Occipital lobe (tissue), 2 donors: ENCODE results near the gene PAX9. TPM values are rescaled to one million over a fixed set of nuclear protein-coding genes. Genes with fewer than 3 reads are reported as not detected.
"Not testable (repeated sequence)": the region's sequence is repeated elsewhere in the genome, so short reads cannot be mapped to it uniquely, and the experiment has no call there.

ENCODE experiments used
- DNase-seq: peaks from one replicate; lab custom pipeline; 2025; lab: John Stamatoyannopoulos, UW
- total RNA-seq: library from RNA; depleted of rRNA; stranded (reverse); fragments of >200 nt; gene quantifications from one replicate; pipeline ENCODE4 v1.2.3, GENCODE V29; 2014

Gene PAX9
- total RNA-seq, 1 donor from 2014 or later: under 0.01 TPM

- no peak for DNase-seq
Observed at GRCh38 chr14:36672095-36672494, 10.4 kb downstream of the PAX9 start.

- DNase-seq: no peak
Observed at GRCh38 chr14:36674659-36675058, 13.0 kb downstream of the PAX9 start.

- no peak for DNase-seq
Observed at GRCh38 chr14:36675581-36675980, 13.9 kb downstream of the PAX9 start.

- DNase-seq: no peak
Observed at GRCh38 chr14:36676236-36676635, 14.6 kb downstream of the PAX9 start.

GRCh38 chr14:36682338-36682737, 20.7 kb downstream of the PAX9 start:
- no peak for DNase-seq

GRCh38 chr14:36683083-36683724, 21.5 kb downstream of the PAX9 start:
- no peak for DNase-seq

- DNase-seq: no peak
Observed at GRCh38 chr14:36684946-36685345, 23.3 kb downstream of the PAX9 start.

- DNase-seq: no peak
Observed at GRCh38 chr14:36690311-36691040, 28.8 kb downstream of the PAX9 start.

GRCh38 chr14:36699420-36699819, 37.8 kb downstream of the PAX9 start:
- DNase-seq: not testable (repeated sequence)

- DNase-seq: no peak
Observed at GRCh38 chr14:36700651-36701050, 39.0 kb downstream of the PAX9 start.

- no peak for DNase-seq
Observed at GRCh38 chr14:36701132-36701531, 39.5 kb downstream of the PAX9 start.

- DNase-seq: no peak
Observed at GRCh38 chr14:36702474-36702873, 40.8 kb downstream of the PAX9 start.

GRCh38 chr14:36707570-36707969, 45.9 kb downstream of the PAX9 start:
- no peak for DNase-seq

- no peak for DNase-seq
Observed at GRCh38 chr14:36713960-36714703, 52.5 kb downstream of the PAX9 start.

GRCh38 chr14:36716614-36717184, 55.0 kb downstream of the PAX9 start:
- DNase-seq: no peak

- no peak for DNase-seq
Observed at GRCh38 chr14:36717363-36717762, 55.7 kb downstream of the PAX9 start.

- no peak for DNase-seq
Observed at GRCh38 chr14:36718216-36718615, 56.6 kb downstream of the PAX9 start.

GRCh38 chr14:36719823-36720222, 58.2 kb downstream of the PAX9 start:
- DNase-seq: no peak

GRCh38 chr14:36720657-36721056, 59.0 kb downstream of the PAX9 start:
- DNase-seq: no peak

- DNase-seq: no peak
Observed at GRCh38 chr14:36721877-36722276, 60.2 kb downstream of the PAX9 start.

GRCh38 chr14:36723530-36723929, 61.9 kb downstream of the PAX9 start:
- DNase-seq: no peak

- no peak for DNase-seq
Observed at GRCh38 chr14:36724162-36724561, 62.5 kb downstream of the PAX9 start.
